GM19467 (cell line): ENCODE measurements around the gene ALDH3A2.

Source experiments
- ATAC-seq: cut with Tn5 transposase; IDR thresholded peaks from one replicate; pipeline ENCODE4 v1.9.1; 2021; ENCODE audit warnings: mild to moderate bottlenecking, moderate library complexity; ENCODE audit not compliant: unreplicated experiment

ALDH3A2 gene

GRCh38 chr17:19713901-19714361, 65.4 kb downstream of the ALDH3A2 start:
- no peak for ATAC-seq

- ATAC-seq = no peak
These were observed 66.2 kb downstream of the ALDH3A2 start for GRCh38 chr17:19714542-19715411.

- no peak for ATAC-seq
These were observed 67.8 kb downstream of the ALDH3A2 start, which contains the start of gene SLC47A2 for GRCh38 chr17:19716108-19717030. Gene SLC47A2 (minus strand): TSS chr17:19716584. CDS start chr17:19716555, 29 bp downstream.

GRCh38 chr17:19717031-19717360, 68.4 kb downstream of the ALDH3A2 start:
- ATAC-seq = no peak

GRCh38 chr17:19717411-19717908, 68.9 kb downstream of the ALDH3A2 start:
- no peak for ATAC-seq

- ATAC-seq = no peak
These were observed 69.6 kb downstream of the ALDH3A2 start for GRCh38 chr17:19718041-19718612.

GRCh38 chr17:19718613-19719354, 70.2 kb downstream of the ALDH3A2 start:
- ATAC-seq = no peak

GRCh38 chr17:19719355-19720209, 71.0 kb downstream of the ALDH3A2 start:
- ATAC-seq = no peak

GRCh38 chr17:19720210-19720475, 71.6 kb downstream of the ALDH3A2 start:
- ATAC-seq = no peak

GRCh38 chr17:19720631-19721426, 72.3 kb downstream of the ALDH3A2 start:
- ATAC-seq = no peak

- no peak for ATAC-seq
These were observed 75.4 kb downstream of the ALDH3A2 start for GRCh38 chr17:19723964-19724363.

- ATAC-seq = no peak
These were observed 76.2 kb downstream of the ALDH3A2 start for GRCh38 chr17:19724501-19725420.

GRCh38 chr17:19725486-19725885, 76.9 kb downstream of the ALDH3A2 start:
- ATAC-seq = no peak

GRCh38 chr17:19726631-19727376, 78.3 kb downstream of the ALDH3A2 start:
- ATAC-seq = no peak
